Cardiac muscle cell (in vitro differentiated cells and primary cell): ENCODE data around the gene PCBD2. TPM values are rescaled to one million over a fixed set of nuclear protein-coding genes. Genes with fewer than 3 reads are reported as not detected.

ENCODE experiments used
- DNase-seq, 2 donors: peaks; one replicate each; pipeline versions ENCODE4 v3.0.0 to v3.0.0-alpha.2; 2010 to 2017; ENCODE audit warnings: low read depth in 1 of 2, low spot score in 1 of 2
- H3K27ac ChIP-seq: fragments of 200-600 bp; sonication (generic); 2 replicates; pipeline ENCODE4 v1.5.1; 2016
- H3K27me3 ChIP-seq: fragments of 200-600 bp; sonication (generic); 2 replicates; pipeline ENCODE4 v1.6.0; 2016; ENCODE audit warnings: control low read depth
- H3K36me3 ChIP-seq: fragments of 200-600 bp; sonication (generic); 2 replicates; pipeline ENCODE4 v1.5.1; 2016; ENCODE audit warnings: control low read depth
- H3K4me1 ChIP-seq: fragments of 200-600 bp; sonication (generic); 2 replicates; pipeline ENCODE4 v1.8.1; 2017; ENCODE audit warnings: low read depth, mild to moderate bottlenecking, mixed run types
- H3K4me3 ChIP-seq: fragments of 200-600 bp; sonication (generic); 2 replicates; pipeline ENCODE4 v1.5.1; 2016; ENCODE audit warnings: mild to moderate bottlenecking
- H3K9me3 ChIP-seq: fragments of 200-600 bp; sonication (generic); 2 replicates; pipeline ENCODE4 v1.5.1; 2017; ENCODE audit warnings: low read depth, mild to moderate bottlenecking, control low read depth
- CTCF ChIP-seq: IDR thresholded peaks from 2 replicates; pipeline ENCODE4 v1.5.1; 2012; ENCODE audit warnings: low read depth, mild to moderate bottlenecking, low read length
- polyA plus RNA-seq: library from polyadenylated mRNA; unstranded; fragments of >200 nt; fragmentation: Nextera tagmentation; extraction: Ambion mirVana; gene quantifications from 2 replicates; pipeline ENCODE4 v1.2.1, GENCODE V29; 2016
- total RNA-seq: library from RNA; depleted of rRNA; stranded (reverse); fragments of >200 nt; gene quantifications from 2 replicates; pipeline ENCODE4 v1.2.3, GENCODE V29; 2016

PCBD2 gene
- total and polyA plus RNA-seq, 2 experiments from 2014 or later, result 9.8 to 15.3 TPM

GRCh38 chr5:134911285-134912206 lies 6.6 kb downstream of the PCBD2 start:
- H3K27me3 ChIP-seq, result no peaks in the 10 kb centered on the region
- DNase-seq, result no peak
- no peaks in the 10 kb centered on the region for H3K4me1 ChIP-seq
- no peak overlapping the region for H3K4me3 ChIP-seq
- H3K9me3 ChIP-seq, result no peaks in the 10 kb centered on the region
- no peaks in the 10 kb centered on the region for H3K36me3 ChIP-seq
- no peak for TF ChIP-seq CTCF
- H3K27ac ChIP-seq, result no peak overlapping the region

GRCh38 chr5:134913254-134913653 lies 8.3 kb downstream of the PCBD2 start:
- peaks cover 8% of the 10 kb centered on the region for H3K27me3 ChIP-seq
- no peaks in the 10 kb centered on the region for H3K9me3 ChIP-seq
- H3K27ac ChIP-seq, result no peak overlapping the region
- H3K4me1 ChIP-seq, result no peaks in the 10 kb centered on the region
- no peak for DNase-seq
- H3K36me3 ChIP-seq, result no peaks in the 10 kb centered on the region
- no peak for TF ChIP-seq CTCF
- no peak overlapping the region for H3K4me3 ChIP-seq

GRCh38 chr5:134913795-134914194 lies 8.9 kb downstream of the PCBD2 start:
- Histone ChIP-seq H3K27ac (no peak overlapping the region), H3K4me3 (no peak overlapping the region), H3K36me3 (no peaks in the 10 kb centered on the region), H3K27me3 (peaks cover 8% of the 10 kb centered on the region), H3K9me3 (no peaks in the 10 kb centered on the region), H3K4me1 (no peaks in the 10 kb centered on the region)
- TF ChIP-seq CTCF, result no peak
- DNase-seq, result no peak

GRCh38 chr5:134917070-134917815 lies 12.3 kb downstream of the PCBD2 start:
- no peak overlapping the region for H3K4me3 ChIP-seq
- no peak overlapping the region for H3K27ac ChIP-seq
- H3K36me3 ChIP-seq, result no peaks in the 10 kb centered on the region
- TF ChIP-seq CTCF, result peak; percentile 27
- no peaks in the 10 kb centered on the region for H3K9me3 ChIP-seq
- H3K4me1 ChIP-seq, result no peaks in the 10 kb centered on the region
- DNase-seq, result no peak
- peaks cover 8% of the 10 kb centered on the region for H3K27me3 ChIP-seq

GRCh38 chr5:134918861-134919260 lies 13.9 kb downstream of the PCBD2 start:
- Histone ChIP-seq H3K36me3 (no peaks in the 10 kb centered on the region), H3K27me3 (peaks cover 8% of the 10 kb centered on the region), H3K9me3 (no peaks in the 10 kb centered on the region), H3K4me3 (no peak overlapping the region), H3K27ac (no peak overlapping the region), H3K4me1 (no peaks in the 10 kb centered on the region)
- no peak for DNase-seq
- no peak for TF ChIP-seq CTCF
